OCI-LY7 (cell line): ENCODE results near the gene BMERB1. TPM values are rescaled to one million over a fixed set of nuclear protein-coding genes. Genes with fewer than 3 reads are reported as not detected.

Experiments
- BruUV-seq: library from RNA; stranded (reverse); fragments of 400-500 nt; replicated peaks from 2 replicates; lab custom pipeline; 2021; lab: Mats Ljungman, UMichigan
- CTCF ChIA-PET: fragments of 300-600 bp; sonication (Branson Sonifier 250); formaldehyde crosslinking; loops from one replicate; lab custom pipeline; 2022; ENCODE audit warnings: antibody characterized with exemption; ENCODE audit not compliant: unreplicated experiment; lab: Charles Lee
- POLR2A ChIA-PET: fragments of 300-600 bp; sonication (Branson Sonifier 250); formaldehyde crosslinking; loops from one replicate; lab custom pipeline; 2022; ENCODE audit warnings: antibody characterized with exemption; lab: Charles Lee
- DNase-seq: peaks from one replicate; pipeline ENCODE4 v3.0.0-alpha.2; 2015; ENCODE audit warnings: low spot score
- H2AFZ ChIP-seq: fragments of 200-600 bp; sonication (generic), shearing (Covaris generic); 2 replicates; pipeline ENCODE4 v1.6.1; 2014; ENCODE audit warnings: mild to moderate bottlenecking, antibody characterized with exemption, low read length, moderate library complexity
- H3K27ac ChIP-seq: fragments of 200-600 bp; sonication (generic); 2 replicates; pipeline ENCODE4 v1.5.1; 2014; ENCODE audit warnings: mixed run types, low read depth, mild to moderate bottlenecking, moderate library complexity, low read length, inconsistent platforms; ENCODE audit not compliant: poor library complexity, severe bottlenecking
- H3K36me3 ChIP-seq: fragments of 200-600 bp; sonication (generic); 2 replicates; pipeline ENCODE4 v1.6.1; 2014; ENCODE audit warnings: mild to moderate bottlenecking, antibody characterized with exemption, low read length, moderate library complexity, mixed read lengths; ENCODE audit not compliant: insufficient read depth
- H3K4me1 ChIP-seq: fragments of 200-600 bp; sonication (generic); 2 replicates; pipeline ENCODE4 v1.5.1; 2014; ENCODE audit warnings: mild to moderate bottlenecking, low read length; ENCODE audit not compliant: insufficient read depth, poor library complexity, severe bottlenecking
- H3K4me2 ChIP-seq: fragments of 200-600 bp; sonication (generic); 2 replicates; pipeline ENCODE4 v1.6.1; 2014; ENCODE audit warnings: mild to moderate bottlenecking, low read length
- H3K4me3 ChIP-seq: fragments of 200-600 bp; sonication (generic); 2 replicates; pipeline ENCODE4 v1.5.1; 2014; ENCODE audit warnings: mild to moderate bottlenecking, low read depth, low read length; ENCODE audit not compliant: poor library complexity, severe bottlenecking
- H3K79me2 ChIP-seq: fragments of 200-600 bp; sonication (generic); 2 replicates; pipeline ENCODE4 v1.6.1; 2016; ENCODE audit warnings: low read depth, mild to moderate bottlenecking, low read length, moderate library complexity, mixed read lengths; ENCODE audit not compliant: insufficient read depth
- H3K9me2 ChIP-seq: fragments of 200-600 bp; sonication (generic); 2 replicates; pipeline ENCODE4 v1.6.1; 2016; ENCODE audit warnings: mild to moderate bottlenecking, low read length, mixed read lengths; ENCODE audit not compliant: insufficient read depth
- H3K9me3 ChIP-seq: fragments of 200-600 bp; sonication (generic); 2 replicates; pipeline ENCODE4 v1.6.1; 2014; ENCODE audit warnings: mild to moderate bottlenecking, mixed run types, low read length, mixed read lengths
- H4K20me1 ChIP-seq: fragments of 200-600 bp; sonication (generic); 2 replicates; pipeline ENCODE4 v1.6.1; 2014; ENCODE audit warnings: mild to moderate bottlenecking, antibody characterized with exemption, low read length, moderate library complexity, mixed read lengths; ENCODE audit not compliant: insufficient read depth
- CTCF ChIP-seq: fragments of 200-600 bp; sonication (generic); conservative IDR thresholded peaks from 2 replicates; pipeline ENCODE4 v1.5.1; 2014; ENCODE audit warnings: mild to moderate bottlenecking, antibody characterized with exemption, low read length, moderate library complexity, mixed read lengths
- EZH2phosphoT487 ChIP-seq: fragments of 200-600 bp; sonication (generic); IDR thresholded peaks from 2 replicates; pipeline ENCODE4 v1.6.1; 2018; ENCODE audit warnings: low read depth, borderline replicate concordance, mild to moderate bottlenecking, mixed run types, antibody characterized with exemption, low read length, moderate library complexity, mixed read lengths
- intact Hi-C: fragments of 100-400 bp; cut with micrococcal nuclease; formaldehyde crosslinking; loops from one replicate; pipeline ENCODE4 v1.10.0; 2022; ENCODE audit not compliant: unreplicated experiment
- total RNA-seq, 2 experiments: library from RNA; depleted of rRNA in 1 of 2; stranded (reverse); fragments of >200 nt in 1 of 2; shearing (Covaris generic) in 1 of 2; gene quantifications; 2 replicates each; pipeline ENCODE4 v1.2.3, GENCODE V29; 2014 to 2022

The BMERB1 gene
- total RNA-seq, 2 experiments from 2014 or later = not detected

- no peak overlapping the region for H3K4me2 ChIP-seq
- H3K9me2 ChIP-seq = no peaks in the 10 kb centered on the region
- BruUV-seq = no TSS peak
- no peak for DNase-seq
- intact Hi-C loops = no loop called here
- H4K20me1 ChIP-seq = no peaks in the 10 kb centered on the region
- H3K9me3 ChIP-seq = no peaks in the 10 kb centered on the region
- H3K27ac ChIP-seq = no peak overlapping the region
- no peaks in the 10 kb centered on the region for H3K79me2 ChIP-seq
- peaks cover 97% of the 10 kb centered on the region for H3K36me3 ChIP-seq
- H3K4me1 ChIP-seq = no peaks in the 10 kb centered on the region
- no peak overlapping the region for H2AFZ ChIP-seq
- no peak overlapping the region for H3K4me3 ChIP-seq
- ChIA-PET CTCF (no interaction called here), POLR2A (no interaction called here)
- TF ChIP-seq EZH2phosphoT487 = no peak
- TF ChIP-seq CTCF = no peak
These were observed 186.3 kb downstream of the BMERB1 start for GRCh38 chr16:15620611-15621195.

GRCh38 chr16:15621456-15621855, 187.1 kb downstream of the BMERB1 start:
- DNase-seq = no peak
- peaks cover 97% of the 10 kb centered on the region for H3K36me3 ChIP-seq
- H2AFZ ChIP-seq = no peak overlapping the region
- no peaks in the 10 kb centered on the region for H3K79me2 ChIP-seq
- H3K4me2 ChIP-seq = no peak overlapping the region
- intact Hi-C loops = no loop called here
- no peaks in the 10 kb centered on the region for H3K9me2 ChIP-seq
- H3K27ac ChIP-seq = no peak overlapping the region
- ChIA-PET CTCF (no interaction called here), POLR2A (no interaction called here)
- BruUV-seq = no TSS peak
- H3K4me1 ChIP-seq = no peaks in the 10 kb centered on the region
- no peak overlapping the region for H3K4me3 ChIP-seq
- TF ChIP-seq CTCF (no peak), EZH2phosphoT487 (no peak)
- no peaks in the 10 kb centered on the region for H4K20me1 ChIP-seq
- H3K9me3 ChIP-seq = no peaks in the 10 kb centered on the region

- DNase-seq = no peak
- Histone ChIP-seq H3K9me3 (no peaks in the 10 kb centered on the region), H3K9me2 (no peaks in the 10 kb centered on the region), H3K27ac (no peak overlapping the region), H2AFZ (no peak overlapping the region), H3K36me3 (peaks cover 96% of the 10 kb centered on the region), H3K79me2 (no peaks in the 10 kb centered on the region), H3K4me2 (no peak overlapping the region), H3K4me3 (no peak overlapping the region), H4K20me1 (no peaks in the 10 kb centered on the region), H3K4me1 (no peaks in the 10 kb centered on the region)
- POLR2A ChIA-PET = no interaction called here
- no peak for TF ChIP-seq CTCF
- TF ChIP-seq EZH2phosphoT487 = no peak
- intact Hi-C loops = no loop called here
- CTCF ChIA-PET = no interaction called here
- BruUV-seq = no TSS peak
These were observed 187.5 kb downstream of the BMERB1 start for GRCh38 chr16:15621889-15622288.
